Measurements from ENCODE around the gene PLGRKT. TPM values are rescaled to one million over a fixed set of nuclear protein-coding genes. Genes with fewer than 3 reads are reported as not detected.

PLGRKT gene
- polyA plus RNA-seq, 1 experiment = 13.1 TPM

Small RNAs within 50 kb of the gene (small RNA-seq; reads per million reads assigned to genes)
- gene AL135786.1 (ENCODE audit: insufficient read length, low read depth) (not detected), gene HMGN2P31 (ENCODE audit: insufficient read length, low read depth) (not detected)

Other genes with a start within 250 kb of the PLGRKT start
- 0.05 TPM in 1 of 2 replicates, not detected in the other for gene INSL4, start 206.5 kb downstream of the PLGRKT start, polyA plus RNA-seq (2011; rRNA removed)
- not detected in 2 replicates for gene RLN2, start 133.2 kb downstream of the PLGRKT start, polyA plus RNA-seq (2011; rRNA removed)
- 0.11 TPM in 1 of 2 replicates, not detected in the other for gene RLN1, start 98.0 kb downstream of the PLGRKT start, polyA plus RNA-seq (2011; rRNA removed)
- 16.3 and 16.6 TPM in 2 replicates for gene CD274, start 12.6 kb upstream of the PLGRKT start, polyA plus RNA-seq (2011; rRNA removed)
- gene PDCD1LG2, start 72.6 kb upstream of the PLGRKT start, polyA plus RNA-seq (2011; rRNA removed) = 31.5 TPM in 2 replicates
- gene RIC1, start 191.2 kb upstream of the PLGRKT start, polyA plus RNA-seq (2011; rRNA removed) = 60.6 and 65.4 TPM in 2 replicates